Kidney (tissue), 14 donors: ENCODE data around the gene TCF4. TPM values are rescaled to one million over a fixed set of nuclear protein-coding genes. Genes with fewer than 3 reads are reported as not detected.

Experiments used
- DNase-seq, 5 donors: peaks; one replicate each; pipeline ENCODE4 v3.0.0-alpha.2; 2013 to 2020
- FAIRE-seq: peaks from 2 replicates; lab custom pipeline; 2012; peaks lifted over from hg19 to GRCh38; lab: Jason Lieb, UNC
- H3K27ac ChIP-seq, 2 donors: one replicate each; pipeline ENCODE4 v1.7.0; 2013; ENCODE audit warnings: low read depth in 2 of 2, low read length in 2 of 2, inconsistent platforms in 1 of 2
- H3K27me3 ChIP-seq: one replicate; pipeline ENCODE4 v1.7.1; 2013; ENCODE audit warnings: low read length, inconsistent platforms; ENCODE audit not compliant: control insufficient read depth, insufficient read depth
- H3K36me3 ChIP-seq, 3 donors: one replicate each; pipeline versions ENCODE4 v1.7.0 to v1.7.1; 2013; ENCODE audit warnings: low read length in 3 of 3, control low read depth in 1 of 3, inconsistent platforms in 1 of 3; ENCODE audit not compliant: insufficient read depth in 3 of 3, control insufficient read depth in 2 of 3
- H3K4me1 ChIP-seq, 3 donors: one replicate each; pipeline versions ENCODE4 v1.7.0 to v1.7.1; 2013; ENCODE audit warnings: low read length in 3 of 3, inconsistent platforms in 1 of 3, low read depth in 1 of 3; ENCODE audit not compliant: control insufficient read depth in 2 of 3, insufficient read depth in 2 of 3
- H3K4me3 ChIP-seq, 3 donors: one replicate each; pipeline versions ENCODE4 v1.7.0 to v1.8.1; 2013; ENCODE audit warnings: low read length in 3 of 3, control low read depth in 1 of 3, inconsistent platforms in 1 of 3
- H3K9ac ChIP-seq, 3 donors: one replicate each; pipeline versions ENCODE4 v1.7.0 to v1.7.1; 2013; ENCODE audit warnings: low read length in 3 of 3, control low read depth in 1 of 3, inconsistent platforms in 1 of 3
- H3K9me3 ChIP-seq, 3 donors: one replicate each; pipeline versions ENCODE4 v1.7.0 to v1.7.1; 2013; ENCODE audit warnings: low read length in 3 of 3, control low read depth in 1 of 3, inconsistent platforms in 1 of 3; ENCODE audit not compliant: control insufficient read depth in 2 of 3, insufficient read depth in 1 of 3
- CTCF ChIP-seq: IDR thresholded peaks from 3 replicates; pipeline ENCODE4 v1.5.1; 2012; ENCODE audit warnings: mild to moderate bottlenecking, moderate library complexity, borderline replicate concordance; ENCODE audit not compliant: insufficient read depth; ENCODE audit errors: extremely low read depth
- intact Hi-C: fragments of 100-400 bp; cut with DNase I; formaldehyde crosslinking; loops from one replicate; pipeline ENCODE4 v1.11.1; 2022
- polyA plus RNA-seq: library from polyadenylated mRNA; stranded (reverse); fragments of 350-450 nt; fragmentation: Illumina TruSeq; extraction: RNeasy Lipid Tissue Mini Kit (QIAGEN cat#74804); gene quantifications from one replicate; pipeline ENCODE4 v1.2.3, GENCODE V29; 2014; ENCODE audit warnings: low read depth, low replicate concordance; ENCODE audit not compliant: insufficient read depth
- total RNA-seq: library from RNA; stranded (reverse); fragmentation: NEBNext Ultra II Directional; extraction: Animal tissue kit (Norgen Biotek cat#: 25700); gene quantifications from one replicate; pipeline ENCODE4 v1.2.1, GENCODE V29; 2021
- donor health status: control.
- donor health status: control.
- donor health status: control.
- donor health status: control.
- donor health status: control.
- donor health status: DM: yes; HTN: yes; CAD: no.
- donor health status: Normal renal cell carcinoma (clear cell type).

Gene TCF4
- total and polyA plus RNA-seq, 2 donors from 2014 or later: 4.4 to 60.3 TPM

GRCh38 chr18:55625901-55626300 is 37.9 kb upstream of the TCF4 start:
- H3K9ac ChIP-seq: no peak overlapping the region
- no peak overlapping the region for H3K27ac ChIP-seq
- no peaks in the 10 kb centered on the region for H3K27me3 ChIP-seq
- H3K36me3 ChIP-seq: no peaks in the 10 kb centered on the region
- H3K4me3 ChIP-seq: no peak overlapping the region
- no peak for TF ChIP-seq CTCF
- intact Hi-C loops: no loop called here
- no peaks in the 10 kb centered on the region for H3K4me1 ChIP-seq
- no peaks in the 10 kb centered on the region for H3K9me3 ChIP-seq
- no peak for DNase-seq
- FAIRE-seq: no peak

- no peak for FAIRE-seq
These were observed 35.6 kb upstream of the TCF4 start for GRCh38 chr18:55623626-55624025.

GRCh38 chr18:55610506-55610905 is 22.5 kb upstream of the TCF4 start:
- H3K4me3 ChIP-seq: no peak overlapping the region
- intact Hi-C loops: no loop called here
- H3K4me1 ChIP-seq: no peaks in the 10 kb centered on the region
- H3K9me3 ChIP-seq: peaks cover 0 to 8% (median 0%) of the 10 kb centered on the region in 3 donors
- no peaks in the 10 kb centered on the region for H3K36me3 ChIP-seq
- FAIRE-seq: no peak
- H3K27me3 ChIP-seq: no peaks in the 10 kb centered on the region
- no peak overlapping the region for H3K27ac ChIP-seq
- no peak overlapping the region for H3K9ac ChIP-seq
- TF ChIP-seq CTCF: no peak
- no peak for DNase-seq

More at GRCh38 chr18:55623626-55624025, 35.6 kb upstream of the TCF4 start:
- DNase-seq: no peak
- H3K4me3 ChIP-seq: no peak overlapping the region
- H3K9ac ChIP-seq: no peak overlapping the region
- no peak overlapping the region for H3K27ac ChIP-seq
- H3K36me3 ChIP-seq: no peaks in the 10 kb centered on the region
- intact Hi-C loops: no loop called here
- no peak for TF ChIP-seq CTCF
- no peaks in the 10 kb centered on the region for H3K9me3 ChIP-seq
- H3K4me1 ChIP-seq: no peaks in the 10 kb centered on the region
- no peaks in the 10 kb centered on the region for H3K27me3 ChIP-seq

GRCh38 chr18:55609160-55609825 is 21.3 kb upstream of the TCF4 start:
- no peak for TF ChIP-seq CTCF
- H3K36me3 ChIP-seq: no peaks in the 10 kb centered on the region
- H3K27me3 ChIP-seq: no peaks in the 10 kb centered on the region
- no peaks in the 10 kb centered on the region for H3K4me1 ChIP-seq
- DNase-seq: no peak
- peaks cover 0 to 6% (median 0%) of the 10 kb centered on the region in 3 donors for H3K9me3 ChIP-seq
- no peak overlapping the region for H3K4me3 ChIP-seq
- no peak overlapping the region for H3K9ac ChIP-seq
- FAIRE-seq: no peak
- intact Hi-C loops: no loop called here
- H3K27ac ChIP-seq: no peak overlapping the region
